CD4-positive, CD25-positive, alpha-beta regulatory T cell (primary cell): ENCODE measurements around the gene MTCH1. TPM values are rescaled to one million over a fixed set of nuclear protein-coding genes. Genes with fewer than 3 reads are reported as not detected.

Experiments used
- ATAC-seq, 2 donors: fragments of 150-1000 bp; cut with Tn5 transposase; one replicate each; pipeline ENCODE4 v1.10.0; 2021; ENCODE audit warnings: low read depth in 2 of 2, moderate number of reproducible peaks in 2 of 2, moderate library complexity in 1 of 2
- DNase-seq, 3 donors: peaks; one replicate each; pipeline versions ENCODE4 v3.0.0 to v3.0.0-alpha.2; 2012 to 2022; ENCODE audit warnings: mixed read lengths in 1 of 3
- H3K27ac ChIP-seq: one replicate; pipeline ENCODE4 v1.7.0; 2013; ENCODE audit warnings: mild to moderate bottlenecking, low read length; ENCODE audit not compliant: insufficient read depth, poor library complexity, severe bottlenecking
- H3K27me3 ChIP-seq: one replicate; pipeline ENCODE4 v1.7.0; 2013; ENCODE audit warnings: low read length; ENCODE audit not compliant: control insufficient read depth, insufficient read depth
- H3K36me3 ChIP-seq: one replicate; pipeline ENCODE4 v1.7.0; 2013; ENCODE audit warnings: mild to moderate bottlenecking, low read length, moderate library complexity; ENCODE audit not compliant: control insufficient read depth, insufficient read depth
- H3K4me1 ChIP-seq: 2 replicates; pipeline ENCODE4 v1.7.0; 2013; ENCODE audit warnings: mild to moderate bottlenecking, low read length; ENCODE audit not compliant: insufficient read depth, control insufficient read depth, poor library complexity, severe bottlenecking
- H3K4me3 ChIP-seq: one replicate; pipeline ENCODE4 v1.7.0; 2013; ENCODE audit warnings: low read depth, mild to moderate bottlenecking, low read length, moderate library complexity
- H3K9me3 ChIP-seq, 2 experiments: 1 replicate in 1 of 2; 2 replicates in 1 of 2; pipeline ENCODE4 v1.7.0; 2013; ENCODE audit warnings: low read length in 2 of 2, mild to moderate bottlenecking in 1 of 2, moderate library complexity in 1 of 2; ENCODE audit not compliant: control insufficient read depth in 2 of 2
- H3K27ac Mint-ChIP-seq, 3 donors: one replicate each; pipeline ENCODE4 v1.8.0; 2020 to 2022; ENCODE audit warnings: mild to moderate bottlenecking in 3 of 3, mixed read lengths in 3 of 3, moderate library complexity in 2 of 3
- H3K27me3 Mint-ChIP-seq: one replicate; pipeline ENCODE4 v1.8.0; 2022; ENCODE audit warnings: mild to moderate bottlenecking, mixed read lengths
- H3K36me3 Mint-ChIP-seq: one replicate; pipeline ENCODE4 v1.8.0; 2020; ENCODE audit warnings: mixed read lengths
- H3K4me1 Mint-ChIP-seq, 4 donors: one replicate each; pipeline ENCODE4 v1.8.0; 2020 to 2022; ENCODE audit warnings: mixed read lengths in 4 of 4, mild to moderate bottlenecking in 1 of 4
- H3K4me3 Mint-ChIP-seq, 4 donors: one replicate each; pipeline ENCODE4 v1.8.0; 2020 to 2022; ENCODE audit warnings: mild to moderate bottlenecking in 4 of 4, mixed read lengths in 4 of 4, moderate library complexity in 3 of 4
- H3K9me3 Mint-ChIP-seq, 7 donors: one replicate each; pipeline ENCODE4 v1.8.0; 2020 to 2022; ENCODE audit warnings: mixed read lengths in 7 of 7, mild to moderate bottlenecking in 3 of 7, moderate library complexity in 2 of 7
- polyA plus RNA-seq, 4 donors: library from polyadenylated mRNA; unstranded; fragments of 300-500 nt; fragmentation: Illumina TruSeq; gene quantifications; one replicate each; pipeline ENCODE4 v1.2.3, GENCODE V29; 2021
- total RNA-seq: library from RNA; stranded (reverse); gene quantifications from one replicate; pipeline ENCODE4 v1.2.3, GENCODE V29; 2022

MTCH1 gene
- total and polyA plus RNA-seq, 5 donors from 2014 or later = 83.9 to 220 (median 92.5) TPM

DNA sequence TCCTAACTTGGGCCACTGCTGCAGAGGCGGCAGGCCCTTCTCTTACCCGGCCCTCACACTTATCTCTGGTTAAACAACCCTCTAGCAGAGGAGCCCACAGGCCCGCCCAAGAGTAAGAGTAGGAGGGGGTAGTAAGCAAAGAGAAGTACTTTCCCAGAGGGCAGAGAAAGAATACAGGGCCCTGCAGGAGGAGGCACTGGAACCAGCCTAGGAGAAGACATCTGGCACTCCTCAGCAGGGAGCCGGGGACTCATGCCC, 10.1 kb downstream of the MTCH1 start:
- Histone ChIP-seq H3K27ac (no peak overlapping the region), H3K27me3 (no peaks in the 10 kb centered on the region), H3K4me3 (no peak overlapping the region), H3K4me1 (peaks cover 11% of the 10 kb centered on the region), H3K9me3 (no peaks in the 10 kb centered on the region), H3K36me3 (peaks cover 90% of the 10 kb centered on the region)
- H3K27ac Mint-ChIP-seq = no peak overlapping the region
- H3K36me3 Mint-ChIP-seq = peaks cover 55% of the 10 kb centered on the region
- DNase-seq = no peak
- no peak overlapping the region for H3K4me3 Mint-ChIP-seq
- no peaks in the 10 kb centered on the region for H3K27me3 Mint-ChIP-seq
- peaks cover 5 to 22% (median 15%) of the 10 kb centered on the region in 4 donors for H3K4me1 Mint-ChIP-seq
- H3K9me3 Mint-ChIP-seq = no peaks in the 10 kb centered on the region
- ATAC-seq = no peak

DNA sequence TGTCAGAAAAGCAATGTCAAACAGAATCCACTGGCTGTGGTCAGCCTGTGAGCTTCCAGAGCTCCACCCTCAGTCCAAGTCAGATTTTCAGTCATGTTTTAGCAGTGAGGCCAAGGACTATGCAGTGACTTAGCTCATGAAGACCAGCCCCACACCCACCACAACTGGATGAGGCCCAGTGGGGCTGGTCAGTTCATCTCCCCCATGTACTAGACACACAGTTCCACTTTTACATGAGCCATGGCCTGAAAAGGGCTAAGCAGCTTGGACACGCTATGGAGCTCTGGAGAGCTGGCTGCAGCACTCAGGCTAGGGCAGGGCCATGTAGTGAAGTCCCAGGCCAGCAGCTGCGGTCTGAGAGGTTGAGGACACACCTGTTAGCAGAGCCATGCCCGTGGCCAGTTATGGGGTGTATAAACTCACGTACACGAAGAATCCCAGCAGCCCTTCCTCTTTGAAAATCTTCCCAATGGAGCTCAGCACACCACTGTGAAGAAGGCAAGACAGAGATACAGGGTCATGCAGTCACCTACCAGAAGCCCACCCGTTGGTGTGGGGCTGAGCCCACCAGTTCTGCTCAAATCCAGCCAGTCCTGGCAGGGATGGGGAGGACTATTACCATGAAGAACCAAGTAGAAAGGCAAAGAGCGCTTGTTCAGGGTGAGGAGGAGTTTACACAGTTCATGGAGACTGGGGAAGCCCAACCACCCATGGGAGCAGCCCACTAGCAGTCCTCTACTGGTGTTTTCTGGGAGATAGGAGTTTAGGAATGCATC, 10.6 kb downstream of the MTCH1 start:
- H3K4me1 Mint-ChIP-seq = peaks cover 5 to 17% (median 11%) of the 10 kb centered on the region in 4 donors
- Histone ChIP-seq H3K9me3 (no peaks in the 10 kb centered on the region), H3K36me3 (peaks cover 95% of the 10 kb centered on the region), H3K27me3 (no peaks in the 10 kb centered on the region), H3K4me3 (no peak overlapping the region), H3K27ac (no peak overlapping the region), H3K4me1 (peaks cover 6% of the 10 kb centered on the region)
- no peak overlapping the region for H3K27ac Mint-ChIP-seq
- DNase-seq = no peak
- H3K9me3 Mint-ChIP-seq = no peaks in the 10 kb centered on the region
- ATAC-seq = no peak
- H3K27me3 Mint-ChIP-seq = no peaks in the 10 kb centered on the region
- no peak overlapping the region for H3K4me3 Mint-ChIP-seq
- peaks cover 52% of the 10 kb centered on the region for H3K36me3 Mint-ChIP-seq

GRCh38 chr6:36973647-36974046, 12.3 kb downstream of the MTCH1 start:
- no peak overlapping the region for H3K27ac Mint-ChIP-seq
- no peak for DNase-seq
- H3K27me3 Mint-ChIP-seq = no peaks in the 10 kb centered on the region
- Histone ChIP-seq H3K27me3 (no peaks in the 10 kb centered on the region), H3K27ac (no peak overlapping the region), H3K9me3 (no peaks in the 10 kb centered on the region), H3K4me3 (no peak overlapping the region), H3K36me3 (peaks cover 100% of the 10 kb centered on the region), H3K4me1 (no peaks in the 10 kb centered on the region)
- peaks cover 44% of the 10 kb centered on the region for H3K36me3 Mint-ChIP-seq
- no peak overlapping the region for H3K4me3 Mint-ChIP-seq
- ATAC-seq = no peak
- peaks cover 0 to 5% (median 1%) of the 10 kb centered on the region in 4 donors for H3K4me1 Mint-ChIP-seq
- no peaks in the 10 kb centered on the region for H3K9me3 Mint-ChIP-seq

GRCh38 chr6:36973190-36973589, 12.8 kb downstream of the MTCH1 start:
- no peaks in the 10 kb centered on the region for H3K27me3 ChIP-seq
- H3K9me3 ChIP-seq = no peaks in the 10 kb centered on the region
- H3K9me3 Mint-ChIP-seq = no peaks in the 10 kb centered on the region
- peaks cover 0 to 5% (median 1%) of the 10 kb centered on the region in 4 donors for H3K4me1 Mint-ChIP-seq
- H3K4me3 ChIP-seq = no peak overlapping the region
- DNase-seq (no peak), ATAC-seq (no peak)
- H3K36me3 Mint-ChIP-seq = peaks cover 40% of the 10 kb centered on the region
- H3K4me3 Mint-ChIP-seq = no peak overlapping the region
- H3K4me1 ChIP-seq = no peaks in the 10 kb centered on the region
- no peak overlapping the region for H3K27ac Mint-ChIP-seq
- H3K27me3 Mint-ChIP-seq = no peaks in the 10 kb centered on the region
- H3K27ac ChIP-seq = no peak overlapping the region
- peaks cover 100% of the 10 kb centered on the region for H3K36me3 ChIP-seq

DNA sequence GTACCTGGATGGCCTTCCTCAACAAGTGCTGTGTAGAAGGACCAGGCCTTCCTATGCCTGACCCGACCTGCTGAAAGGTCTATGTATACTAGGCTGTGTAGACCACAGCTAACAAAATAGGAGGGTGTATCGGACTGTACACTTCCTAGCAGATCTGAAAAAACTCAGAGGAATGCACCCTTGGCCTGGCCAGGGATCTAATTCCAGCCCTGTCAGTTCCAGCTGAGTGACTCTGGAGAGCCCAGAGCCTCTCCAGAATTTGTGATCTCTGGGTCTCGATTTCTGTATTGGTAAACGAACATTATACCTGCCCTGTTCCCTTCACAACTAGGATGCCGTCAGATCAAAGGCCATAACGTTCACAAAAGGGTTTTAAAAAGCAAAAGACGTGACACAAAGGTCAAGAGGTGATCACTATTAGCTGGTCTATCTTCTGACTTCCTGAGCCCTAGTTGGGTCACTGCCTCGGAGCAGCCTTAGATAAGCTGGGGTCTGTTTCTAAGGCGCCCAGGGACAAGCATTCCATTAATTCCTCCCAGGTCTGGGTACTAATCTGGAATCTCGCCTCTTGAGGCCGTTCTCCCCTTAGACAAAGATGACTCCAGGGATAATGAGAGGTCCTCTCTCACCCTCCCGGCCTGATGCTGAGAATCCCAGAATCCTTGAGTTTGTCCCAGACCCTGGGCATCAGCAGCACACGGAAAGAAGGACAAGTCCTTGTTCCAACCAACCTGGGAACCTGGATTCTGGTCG, 13.9 kb downstream of the MTCH1 start:
- Mint-ChIP-seq H3K9me3 (no peaks in the 10 kb centered on the region), H3K4me1 (peaks cover 0 to 5% (median 2%) of the 10 kb centered on the region in 4 donors), H3K36me3 (peaks cover 35% of the 10 kb centered on the region), H3K27ac (peak overlapping the region in 1 of 3 donors; percentile 46), H3K4me3 (no peak overlapping the region), H3K27me3 (no peaks in the 10 kb centered on the region)
- H3K27ac ChIP-seq = no peak overlapping the region
- no peaks in the 10 kb centered on the region for H3K9me3 ChIP-seq
- no peaks in the 10 kb centered on the region for H3K4me1 ChIP-seq
- peaks cover 99% of the 10 kb centered on the region for H3K36me3 ChIP-seq
- H3K27me3 ChIP-seq = no peaks in the 10 kb centered on the region
- no peak for ATAC-seq
- H3K4me3 ChIP-seq = no peak overlapping the region
- DNase-seq = no peak

DNA sequence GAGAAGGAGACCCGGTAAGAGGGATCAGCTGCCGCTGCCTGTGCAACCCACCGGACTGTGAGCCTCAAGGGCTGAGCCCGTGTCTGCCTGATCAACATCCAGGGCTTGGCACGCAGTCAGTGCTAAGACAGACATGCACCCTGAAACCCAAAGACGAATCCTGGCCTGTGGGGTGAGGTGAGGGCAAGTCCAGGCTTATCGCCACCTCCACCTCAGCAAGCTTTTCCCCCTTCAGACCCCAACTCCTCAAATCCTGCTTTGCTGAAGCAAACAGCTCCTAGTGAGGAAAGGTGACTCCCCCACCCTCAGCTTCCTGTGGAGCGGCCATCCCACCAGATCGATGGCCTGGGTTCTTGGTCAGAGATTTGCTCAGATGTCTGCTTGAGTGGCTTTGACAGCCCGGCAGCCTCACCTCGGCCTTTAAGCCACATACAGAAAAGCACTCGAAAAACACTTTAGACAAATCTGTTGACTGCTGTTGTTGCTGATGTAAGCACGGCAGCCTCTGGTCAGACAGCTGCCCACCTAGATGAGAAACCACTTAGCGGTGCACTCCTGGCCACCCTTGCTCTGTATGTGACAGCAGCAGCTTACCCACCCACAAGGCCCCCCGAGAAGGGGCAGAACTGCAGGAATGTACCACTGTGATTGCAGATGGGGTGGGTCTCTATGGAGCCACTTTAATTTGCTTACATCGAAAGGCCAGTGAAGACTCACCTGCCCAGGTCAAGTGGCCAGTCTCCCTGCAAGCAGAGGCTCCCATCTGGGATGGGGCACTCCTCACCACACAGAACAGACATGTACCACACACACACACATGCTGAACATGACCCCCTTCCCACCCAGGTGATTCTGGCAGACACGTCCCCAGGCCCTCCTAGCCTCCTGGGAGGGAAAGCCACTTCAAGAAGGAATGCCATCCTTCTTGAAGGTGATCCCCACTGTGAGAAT, 14.8 kb downstream of the MTCH1 start:
- Mint-ChIP-seq H3K27ac (peak overlapping the region in 1 of 3 donors; percentile 46), H3K4me1 (peaks cover 0 to 5% (median 4%) of the 10 kb centered on the region in 4 donors), H3K36me3 (peaks cover 39% of the 10 kb centered on the region), H3K9me3 (no peaks in the 10 kb centered on the region), H3K27me3 (no peaks in the 10 kb centered on the region), H3K4me3 (no peak overlapping the region)
- Histone ChIP-seq H3K4me3 (no peak overlapping the region), H3K9me3 (no peaks in the 10 kb centered on the region), H3K4me1 (no peaks in the 10 kb centered on the region), H3K36me3 (peaks cover 97% of the 10 kb centered on the region), H3K27me3 (no peaks in the 10 kb centered on the region), H3K27ac (no peak overlapping the region)
- ATAC-seq = no peak
- DNase-seq = no peak

- Mint-ChIP-seq H3K4me1 (peaks cover 4 to 11% (median 5%) of the 10 kb centered on the region in 4 donors), H3K4me3 (no peak overlapping the region), H3K36me3 (peaks cover 36% of the 10 kb centered on the region), H3K27ac (peak overlapping the region in 2 of 3 donors; percentile 41 to 51), H3K27me3 (no peaks in the 10 kb centered on the region), H3K9me3 (no peaks in the 10 kb centered on the region)
- Histone ChIP-seq H3K27ac (no peak overlapping the region), H3K4me1 (peaks cover under 1% of the 10 kb centered on the region), H3K36me3 (peaks cover 88% of the 10 kb centered on the region), H3K9me3 (no peaks in the 10 kb centered on the region), H3K4me3 (no peak overlapping the region), H3K27me3 (no peaks in the 10 kb centered on the region)
- DNase-seq = no peak
- ATAC-seq = no peak
Measured at GRCh38 chr6:36969988-36970891, 15.8 kb downstream of the MTCH1 start.
